Measurements from ENCODE around the gene PCNA.
"Not testable (repeated sequence)": the region's sequence is repeated elsewhere in the genome, so short reads cannot be mapped to it uniquely, and the experiment has no call there.

Gene PCNA

GRCh38 chr20:5141615-5142014 is 21.9 kb upstream of the PCNA start:
- DNase-seq, result no peak

- DNase-seq, result no peak
Observed at GRCh38 chr20:5140195-5140594, 20.4 kb upstream of the PCNA start.

- no peak for DNase-seq
Observed at GRCh38 chr20:5136096-5136495, 16.3 kb upstream of the PCNA start.

- no peak for DNase-seq
Observed at GRCh38 chr20:5135363-5136012, 15.7 kb upstream of the PCNA start.

- no peak for DNase-seq
Observed at GRCh38 chr20:5133998-5134397, 14.2 kb upstream of the PCNA start.

- DNase-seq, result no peak
Observed at GRCh38 chr20:5131502-5131901, 11.7 kb upstream of the PCNA start.

GRCh38 chr20:5128886-5129285 is 9.1 kb upstream of the PCNA start:
- DNase-seq, result no peak

- DNase-seq, result no peak
Observed at GRCh38 chr20:5127859-5128424, 8.2 kb upstream of the PCNA start.

GRCh38 chr20:5127204-5127858 is 7.6 kb upstream of the PCNA start:
- DNase-seq, result peak; percentile 67

GRCh38 chr20:5126512-5127203 is 6.9 kb upstream of the PCNA start, which contains the start of gene CDS2:
CDS2 (plus strand) TSS chr20:5127008; CDS start chr20:5127093, 85 bp downstream.
- DNase-seq, result peak; percentile 100

- DNase-seq, result no peak
Observed at GRCh38 chr20:5122873-5123260, 3.1 kb upstream of the PCNA start.

- DNase-seq, result no peak
Observed at GRCh38 chr20:5120185-5120476, 373 bp upstream of the PCNA start.

- DNase-seq, result no peak
Observed at GRCh38 chr20:5119143-5119434, 669 bp downstream of the PCNA start.

GRCh38 chr20:5118220-5119142 is 1.3 kb downstream of the PCNA start:
- no peak for DNase-seq

- DNase-seq, result no peak
Observed at GRCh38 chr20:5116875-5117274, 2.9 kb downstream of the PCNA start.

GRCh38 chr20:5114403-5114802 is 5.4 kb downstream of the PCNA start:
- no peak for DNase-seq

- DNase-seq, result no peak
Observed at GRCh38 chr20:5113615-5113986, 6.2 kb downstream of the PCNA start.

GRCh38 chr20:5109276-5109675 is 10.5 kb downstream of the PCNA start:
- DNase-seq, result no peak

- DNase-seq, result no peak
Observed at GRCh38 chr20:5104479-5104878, 15.3 kb downstream of the PCNA start.

GRCh38 chr20:5100684-5101347 is 18.9 kb downstream of the PCNA start:
- peak; percentile 75 for DNase-seq

- not testable (repeated sequence) for DNase-seq
Observed at GRCh38 chr20:5099909-5100308, 19.8 kb downstream of the PCNA start.

- DNase-seq, result not testable (repeated sequence)
Observed at GRCh38 chr20:5099009-5099408, 20.7 kb downstream of the PCNA start.

GRCh38 chr20:5096463-5096862 is 23.3 kb downstream of the PCNA start:
- DNase-seq, result no peak

Measured in activated naive CD4-positive, alpha-beta T cell treated with Interleukin-2 at 50 U/mL for 16 hours (primary cell).